Esophagus muscularis mucosa (tissue), 3 donors: Measurements from ENCODE around the gene TBC1D22A.

Experiments used
- CTCF ChIP-seq, 3 experiments: fragments of 200-600 bp in 2 of 3; fragments of 450-650 bp in 1 of 3; sonication (generic) in 2 of 3; IDR thresholded peaks; one replicate each; pipeline ENCODE4 v1.5.1; 2017 to 2019; ENCODE audit warnings: antibody characterized with exemption in 3 of 3, mild to moderate bottlenecking in 2 of 3, moderate library complexity in 1 of 3
- POLR2AphosphoS5 ChIP-seq, 2 donors: sonication (generic); formaldehyde crosslinking; IDR thresholded peaks; one replicate each; pipeline ENCODE4 v1.6.1; 2017; ENCODE audit warnings: antibody characterized with exemption in 2 of 2

DNA sequence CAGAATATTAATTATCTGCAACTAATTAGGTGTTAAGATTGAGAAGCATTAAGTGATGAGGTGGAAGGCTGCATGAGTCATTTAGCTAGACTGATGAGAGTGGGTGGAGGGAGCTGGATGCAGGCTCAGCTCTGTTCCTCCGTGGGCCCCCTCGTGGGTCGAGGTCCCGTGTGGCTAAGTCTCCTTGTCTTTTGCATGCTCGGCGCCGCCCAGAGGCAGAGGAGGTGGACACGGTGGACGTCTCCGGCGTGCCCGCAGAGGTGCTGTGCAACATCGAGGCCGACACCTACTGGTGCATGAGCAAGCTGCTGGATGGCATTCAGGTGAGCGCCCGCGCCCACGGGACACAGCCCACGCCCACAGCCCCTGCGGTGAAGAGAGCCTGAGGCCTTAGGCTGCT, 211.6 kb downstream of the TBC1D22A start:
- TF ChIP-seq POLR2AphosphoS5 (IDR thresholded peaks at IDR 0.05) (no peak), CTCF (IDR thresholded peaks at IDR 0.05) (no peak)
